ENCODE results near the gene PCYT1B. TPM values are rescaled to one million over a fixed set of nuclear protein-coding genes. Genes with fewer than 3 reads are reported as not detected.
"Not testable (repeated sequence)": the region's sequence is repeated elsewhere in the genome, so short reads cannot be mapped to it uniquely, and the experiment has no call there.

Gene PCYT1B
- total RNA-seq, 1 experiment from 2014 or later: 24.7 TPM

DNA sequence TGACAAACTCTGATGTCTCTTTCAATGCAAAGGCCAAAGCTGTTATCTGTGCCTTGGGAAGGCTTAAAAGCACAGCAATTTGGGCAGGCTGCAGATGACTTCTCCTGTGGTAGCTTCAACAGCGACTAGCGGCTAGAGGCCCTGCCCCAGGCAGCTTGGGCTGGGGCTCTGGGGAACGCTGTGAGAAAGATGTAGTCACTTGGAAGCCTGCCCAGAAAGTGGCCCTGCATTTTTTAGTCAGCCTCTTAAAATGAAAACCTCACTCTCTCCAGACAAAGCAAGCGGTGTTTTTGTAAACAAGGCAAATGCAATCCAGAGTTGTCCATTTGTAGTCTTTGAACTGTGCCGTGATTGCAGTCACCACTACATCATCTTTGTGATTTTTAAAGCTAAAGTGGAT is 27.5 kb downstream of the PCYT1B start:
- H3K27me3 Mint-ChIP-seq (ENCODE audit: insufficient read depth, unreplicated experiment): no peaks in the 10 kb centered on the region
- H3K4me3 ChIP-seq (ENCODE audit: low read depth, low read length): no peak overlapping the region
- no peaks in the 10 kb centered on the region for H3K4me1 Mint-ChIP-seq (ENCODE audit: low read depth, unreplicated experiment)
- TF ChIP-seq, protein P1, sequence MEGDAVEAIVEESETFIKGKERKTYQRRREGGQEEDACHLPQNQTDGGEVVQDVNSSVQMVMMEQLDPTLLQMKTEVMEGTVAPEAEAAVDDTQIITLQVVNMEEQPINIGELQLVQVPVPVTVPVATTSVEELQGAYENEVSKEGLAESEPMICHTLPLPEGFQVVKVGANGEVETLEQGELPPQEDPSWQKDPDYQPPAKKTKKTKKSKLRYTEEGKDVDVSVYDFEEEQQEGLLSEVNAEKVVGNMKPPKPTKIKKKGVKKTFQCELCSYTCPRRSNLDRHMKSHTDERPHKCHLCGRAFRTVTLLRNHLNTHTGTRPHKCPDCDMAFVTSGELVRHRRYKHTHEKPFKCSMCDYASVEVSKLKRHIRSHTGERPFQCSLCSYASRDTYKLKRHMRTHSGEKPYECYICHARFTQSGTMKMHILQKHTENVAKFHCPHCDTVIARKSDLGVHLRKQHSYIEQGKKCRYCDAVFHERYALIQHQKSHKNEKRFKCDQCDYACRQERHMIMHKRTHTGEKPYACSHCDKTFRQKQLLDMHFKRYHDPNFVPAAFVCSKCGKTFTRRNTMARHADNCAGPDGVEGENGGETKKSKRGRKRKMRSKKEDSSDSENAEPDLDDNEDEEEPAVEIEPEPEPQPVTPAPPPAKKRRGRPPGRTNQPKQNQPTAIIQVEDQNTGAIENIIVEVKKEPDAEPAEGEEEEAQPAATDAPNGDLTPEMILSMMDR (IDR thresholded peaks at IDR 0.05; ENCODE audit: insufficient read depth in 1 of 2, low read depth in 1 of 2, low read length in 1 of 2, severe bottlenecking in 1 of 2, unreplicated experiment in 1 of 2): no peak
- no peaks in the 10 kb centered on the region for H3K36me3 ChIP-seq (ENCODE audit: control insufficient read depth, insufficient read depth, low read length)
- H3K27me3 ChIP-seq (replicated peaks; ENCODE audit: control insufficient read depth, insufficient read depth, low read length): no peaks in the 10 kb centered on the region
- H3K9me3 Mint-ChIP-seq (ENCODE audit: unreplicated experiment): no peaks in the 10 kb centered on the region
- no peak for DNase-seq
- CTCF ChIA-PET: no interaction called here
- no peak overlapping the region for H3K27ac Mint-ChIP-seq (ENCODE audit: unreplicated experiment)
- intact Hi-C loops (cut with micrococcal nuclease; ENCODE audit: unreplicated experiment): no loop called here
- H3K9me3 ChIP-seq: no peaks in the 10 kb centered on the region
- peaks cover 4% of the 10 kb centered on the region for H3K36me3 Mint-ChIP-seq (ENCODE audit: insufficient read depth, unreplicated experiment)
- POLR2A ChIA-PET: no interaction called here
- no TSS peak for BruUV-seq (replicated peaks)
- no peaks in the 10 kb centered on the region for H3K4me1 ChIP-seq
- no peak overlapping the region for H3K4me3 Mint-ChIP-seq (ENCODE audit: unreplicated experiment)

DNA sequence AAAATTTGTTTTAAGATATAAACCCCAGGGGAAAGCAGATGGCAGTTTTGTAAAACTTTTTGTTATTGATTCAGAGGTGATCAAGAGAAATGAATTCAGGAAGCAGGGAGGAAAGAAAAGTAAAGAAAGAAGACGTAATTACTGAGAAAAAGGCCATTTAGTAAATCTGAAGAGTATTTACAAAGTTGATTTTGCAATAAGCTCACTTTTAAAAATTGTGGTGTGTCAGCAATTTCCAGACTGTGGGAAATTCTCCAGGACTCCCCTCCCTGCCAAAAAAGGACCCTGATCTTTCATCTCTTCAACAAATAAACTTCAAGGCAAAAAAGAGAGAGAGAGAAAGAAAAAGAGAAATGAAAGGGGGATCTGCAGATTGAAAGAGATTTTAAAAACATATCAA is 36.6 kb downstream of the PCYT1B start:
- Histone ChIP-seq H3K9me3 (no peaks in the 10 kb centered on the region), H3K4me1 (no peaks in the 10 kb centered on the region), H3K27me3 (replicated peaks; ENCODE audit: control insufficient read depth, insufficient read depth, low read length) (no peaks in the 10 kb centered on the region), H3K4me3 (ENCODE audit: low read depth, low read length) (no peak overlapping the region), H3K36me3 (ENCODE audit: control insufficient read depth, insufficient read depth, low read length) (no peaks in the 10 kb centered on the region)
- TF ChIP-seq, protein P1 (IDR thresholded peaks at IDR 0.05; ENCODE audit: insufficient read depth in 1 of 2, low read depth in 1 of 2, low read length in 1 of 2, severe bottlenecking in 1 of 2, unreplicated experiment in 1 of 2): no peak
- Mint-ChIP-seq H3K4me3 (ENCODE audit: unreplicated experiment) (no peak overlapping the region), H3K36me3 (ENCODE audit: insufficient read depth, unreplicated experiment) (peaks cover 1% of the 10 kb centered on the region), H3K4me1 (ENCODE audit: low read depth, unreplicated experiment) (peaks cover 6% of the 10 kb centered on the region), H3K27ac (ENCODE audit: unreplicated experiment) (no peak overlapping the region), H3K9me3 (ENCODE audit: unreplicated experiment) (no peaks in the 10 kb centered on the region), H3K27me3 (ENCODE audit: insufficient read depth, unreplicated experiment) (no peaks in the 10 kb centered on the region)
- ChIA-PET POLR2A (no interaction called here), CTCF (no interaction called here)
- BruUV-seq (replicated peaks): no TSS peak
- DNase-seq: no peak
- intact Hi-C loops (cut with micrococcal nuclease; ENCODE audit: unreplicated experiment): no loop called here

DNA sequence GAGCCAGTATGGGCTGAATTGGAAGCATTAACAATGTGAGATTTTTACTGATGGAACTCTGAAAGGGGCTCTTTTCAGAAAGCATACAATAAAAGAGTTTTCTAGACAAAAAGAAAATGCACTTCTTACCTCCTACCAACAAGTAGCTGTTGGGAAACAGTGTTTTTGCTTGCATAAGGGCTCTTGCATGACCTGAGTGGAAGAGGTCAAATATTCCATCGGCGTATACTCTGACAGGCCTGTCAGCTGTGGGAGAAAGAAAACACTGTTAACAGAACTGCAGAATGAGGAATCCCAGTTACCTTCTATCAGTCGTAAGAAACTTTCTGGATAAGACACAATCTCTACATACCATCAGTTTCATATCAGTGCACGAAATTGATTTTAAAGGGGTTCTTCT is 39.5 kb downstream of the PCYT1B start:
- TF ChIP-seq, protein P1 (IDR thresholded peaks at IDR 0.05; ENCODE audit: insufficient read depth in 1 of 2, low read depth in 1 of 2, low read length in 1 of 2, severe bottlenecking in 1 of 2, unreplicated experiment in 1 of 2): no peak

DNA sequence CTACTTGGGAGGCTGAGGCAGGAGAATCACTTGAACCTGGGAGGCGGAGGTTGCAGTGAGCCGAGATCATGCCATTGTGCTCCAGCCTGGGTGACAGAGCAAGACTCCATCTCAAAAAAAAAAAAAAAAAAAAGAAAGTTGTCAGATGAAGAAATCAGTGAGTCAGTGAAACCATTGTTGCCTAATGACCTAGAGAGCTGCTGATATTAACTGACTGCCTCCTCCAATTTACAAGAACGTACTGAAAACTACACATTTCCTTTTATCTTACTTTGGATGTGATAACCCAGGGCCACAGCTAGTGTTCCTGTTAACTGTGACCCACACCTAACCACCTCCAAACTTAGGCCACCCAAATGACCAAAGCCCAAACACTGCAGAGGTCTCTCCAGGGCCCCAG is 41.2 kb downstream of the PCYT1B start:
- BruUV-seq (replicated peaks); POLR2A ChIA-PET; H3K27ac Mint-ChIP-seq (ENCODE audit: unreplicated experiment); H3K27me3 Mint-ChIP-seq (ENCODE audit: insufficient read depth, unreplicated experiment); intact Hi-C loops (cut with micrococcal nuclease; ENCODE audit: unreplicated experiment); H3K4me3 Mint-ChIP-seq (ENCODE audit: unreplicated experiment); CTCF ChIA-PET; H3K27me3 ChIP-seq (replicated peaks; ENCODE audit: control insufficient read depth, insufficient read depth, low read length); H3K9me3 ChIP-seq; H3K4me1 ChIP-seq; H3K4me3 ChIP-seq (ENCODE audit: low read depth, low read length); DNase-seq; H3K36me3 ChIP-seq (ENCODE audit: control insufficient read depth, insufficient read depth, low read length); H3K9me3 Mint-ChIP-seq (ENCODE audit: unreplicated experiment): not testable (repeated sequence)
- Mint-ChIP-seq H3K4me1 (ENCODE audit: low read depth, unreplicated experiment) (peaks cover 13% of the 10 kb centered on the region), H3K36me3 (ENCODE audit: insufficient read depth, unreplicated experiment) (peaks cover 13% of the 10 kb centered on the region)

More for the DNA sequence above, 39.5 kb downstream of the PCYT1B start:
- POLR2A ChIA-PET: no interaction called here
- Mint-ChIP-seq H3K9me3 (ENCODE audit: unreplicated experiment) (no peaks in the 10 kb centered on the region), H3K4me3 (ENCODE audit: unreplicated experiment) (no peak overlapping the region), H3K36me3 (ENCODE audit: insufficient read depth, unreplicated experiment) (peaks cover 13% of the 10 kb centered on the region), H3K4me1 (ENCODE audit: low read depth, unreplicated experiment) (peaks cover 13% of the 10 kb centered on the region), H3K27ac (ENCODE audit: unreplicated experiment) (no peak overlapping the region), H3K27me3 (ENCODE audit: insufficient read depth, unreplicated experiment) (no peaks in the 10 kb centered on the region)
- peak in 1 of 2 experiments; percentile 12 for DNase-seq
- intact Hi-C loops (cut with micrococcal nuclease; ENCODE audit: unreplicated experiment): no loop called here
- Histone ChIP-seq H3K27me3 (replicated peaks; ENCODE audit: control insufficient read depth, insufficient read depth, low read length) (no peaks in the 10 kb centered on the region), H3K4me3 (ENCODE audit: low read depth, low read length) (no peak overlapping the region), H3K4me1 (no peaks in the 10 kb centered on the region), H3K36me3 (ENCODE audit: control insufficient read depth, insufficient read depth, low read length) (no peaks in the 10 kb centered on the region), H3K9me3 (no peaks in the 10 kb centered on the region)
- BruUV-seq (replicated peaks): no TSS peak
- CTCF ChIA-PET: no interaction called here

Measured in Caco-2 (cell line).